ENCODE data around the gene ADAM10.

Gene ADAM10

DNA sequence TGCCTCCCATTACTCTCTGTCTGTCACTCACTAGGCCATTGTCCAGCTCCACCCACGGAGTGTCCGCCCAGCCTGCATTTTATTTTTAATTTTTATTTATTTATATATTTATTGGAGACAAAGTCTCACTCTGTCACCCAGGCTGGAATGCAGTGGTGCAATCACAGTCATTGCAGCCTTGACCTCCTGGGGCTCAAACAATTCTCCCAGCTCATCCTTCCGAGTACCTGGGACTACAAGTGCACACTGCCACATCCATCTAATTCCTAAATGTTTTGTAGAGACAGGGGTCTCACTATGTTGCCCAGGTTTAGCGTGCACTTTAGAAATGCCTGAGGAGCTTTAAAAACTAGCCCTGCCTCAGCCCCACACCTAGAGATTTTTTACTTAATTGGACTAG lies 176.2 kb downstream of the ADAM10 start:
- no peak overlapping the region for H3K4me3 ChIP-seq (ENCODE audit: low read depth, low read length)
- TF ChIP-seq, protein P1, sequence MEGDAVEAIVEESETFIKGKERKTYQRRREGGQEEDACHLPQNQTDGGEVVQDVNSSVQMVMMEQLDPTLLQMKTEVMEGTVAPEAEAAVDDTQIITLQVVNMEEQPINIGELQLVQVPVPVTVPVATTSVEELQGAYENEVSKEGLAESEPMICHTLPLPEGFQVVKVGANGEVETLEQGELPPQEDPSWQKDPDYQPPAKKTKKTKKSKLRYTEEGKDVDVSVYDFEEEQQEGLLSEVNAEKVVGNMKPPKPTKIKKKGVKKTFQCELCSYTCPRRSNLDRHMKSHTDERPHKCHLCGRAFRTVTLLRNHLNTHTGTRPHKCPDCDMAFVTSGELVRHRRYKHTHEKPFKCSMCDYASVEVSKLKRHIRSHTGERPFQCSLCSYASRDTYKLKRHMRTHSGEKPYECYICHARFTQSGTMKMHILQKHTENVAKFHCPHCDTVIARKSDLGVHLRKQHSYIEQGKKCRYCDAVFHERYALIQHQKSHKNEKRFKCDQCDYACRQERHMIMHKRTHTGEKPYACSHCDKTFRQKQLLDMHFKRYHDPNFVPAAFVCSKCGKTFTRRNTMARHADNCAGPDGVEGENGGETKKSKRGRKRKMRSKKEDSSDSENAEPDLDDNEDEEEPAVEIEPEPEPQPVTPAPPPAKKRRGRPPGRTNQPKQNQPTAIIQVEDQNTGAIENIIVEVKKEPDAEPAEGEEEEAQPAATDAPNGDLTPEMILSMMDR (IDR thresholded peaks at IDR 0.05; ENCODE audit: insufficient read depth, low read depth, low read length, missing control alignments) = no peak
- DNase-seq (ENCODE audit: low read depth) = no peak

DNA sequence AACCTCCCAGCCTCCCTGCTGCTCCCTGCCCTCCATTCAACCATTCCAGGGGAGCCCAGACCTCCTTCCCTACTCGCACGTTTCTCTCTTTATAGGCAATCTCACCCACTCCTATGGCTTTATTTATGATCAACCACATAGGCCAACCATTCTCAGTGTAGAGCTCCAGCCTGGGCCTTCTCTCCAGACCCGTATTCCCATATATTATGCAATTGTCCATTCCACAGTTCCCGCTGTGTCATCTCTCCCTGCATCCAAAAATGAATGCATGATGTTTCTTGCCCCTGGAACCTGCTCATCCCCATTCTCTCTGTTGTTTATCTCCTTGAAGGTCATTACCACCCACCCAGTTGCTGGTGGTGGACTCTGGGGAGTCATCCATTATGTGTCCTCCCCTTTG lies 177.0 kb downstream of the ADAM10 start:
- TF ChIP-seq, protein P1 (IDR thresholded peaks at IDR 0.05; ENCODE audit: insufficient read depth, low read depth, low read length, missing control alignments) = no peak
- DNase-seq (ENCODE audit: low read depth) = no peak
- H3K4me3 ChIP-seq (ENCODE audit: low read depth, low read length) = no peak overlapping the region

DNA sequence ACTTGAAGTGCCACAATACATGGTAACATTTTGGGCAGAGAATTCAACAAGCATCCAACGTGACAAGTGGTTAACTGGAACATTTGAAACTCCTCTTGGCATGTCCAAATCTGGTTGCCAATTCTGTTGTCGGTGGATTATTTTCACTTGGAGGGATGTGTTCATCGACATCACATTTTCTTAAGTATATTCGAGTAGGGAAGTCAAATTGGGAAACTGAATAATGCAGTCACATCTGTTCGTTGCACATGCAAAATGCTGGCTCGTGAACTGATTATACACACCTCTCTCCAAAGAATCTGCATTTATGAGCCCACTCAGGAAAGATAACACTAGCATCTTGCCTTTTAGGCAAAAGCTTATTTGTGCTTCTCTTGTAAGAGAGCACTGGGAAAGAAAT lies 178.0 kb downstream of the ADAM10 start:
- H3K4me3 ChIP-seq (ENCODE audit: low read depth, low read length) = no peak overlapping the region
- no peak for DNase-seq (ENCODE audit: low read depth)
- TF ChIP-seq, protein P1 (IDR thresholded peaks at IDR 0.05; ENCODE audit: insufficient read depth, low read depth, low read length, missing control alignments) = no peak

DNA sequence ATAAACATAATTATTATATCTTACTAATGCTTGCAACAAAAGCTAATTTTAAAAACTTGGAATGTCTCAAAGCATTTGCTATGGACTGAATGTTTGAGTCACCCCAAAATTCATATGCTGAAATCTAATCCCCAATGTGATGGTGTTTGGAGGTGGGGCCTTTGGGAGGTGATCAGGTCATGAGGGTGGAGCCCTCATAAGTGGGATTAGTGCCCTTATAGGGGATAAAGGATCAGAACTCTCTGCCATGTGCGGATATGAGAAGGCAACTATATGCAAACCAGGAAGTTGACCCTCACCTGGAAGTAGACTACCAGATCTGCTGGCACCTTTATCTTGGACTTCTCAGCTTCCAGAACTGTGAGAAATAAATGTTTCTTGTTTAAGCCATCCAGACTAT lies 180.1 kb downstream of the ADAM10 start:
- TF ChIP-seq, protein P1 (IDR thresholded peaks at IDR 0.05; ENCODE audit: insufficient read depth, low read depth, low read length, missing control alignments) = no peak
- no peak overlapping the region for H3K4me3 ChIP-seq (ENCODE audit: low read depth, low read length)
- DNase-seq (ENCODE audit: low read depth) = no peak

DNA sequence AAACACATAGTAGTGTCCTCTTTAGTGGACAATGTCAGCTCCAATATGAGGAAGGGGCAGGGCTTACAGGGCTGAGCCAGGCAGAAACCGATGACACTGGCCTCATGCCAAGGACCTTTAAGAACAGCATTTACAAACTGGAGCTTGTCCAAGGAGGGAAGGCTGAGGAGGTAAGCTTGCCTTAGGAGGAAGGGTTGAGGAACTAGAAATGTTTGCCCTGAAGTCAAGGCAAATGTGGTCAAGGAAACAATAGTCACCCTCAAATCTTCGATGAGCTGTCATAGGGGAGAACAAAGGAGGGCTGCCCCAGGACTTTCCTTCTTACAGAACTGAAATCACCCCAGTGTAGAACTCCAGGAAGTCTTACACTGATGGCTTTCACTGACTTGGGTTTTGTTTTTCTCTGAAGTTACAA lies 181.3 kb downstream of the ADAM10 start:
- no peak for DNase-seq (ENCODE audit: low read depth)
- TF ChIP-seq, protein P1 (IDR thresholded peaks at IDR 0.05; ENCODE audit: insufficient read depth, low read depth, low read length, missing control alignments) = no peak
- no peak overlapping the region for H3K4me3 ChIP-seq (ENCODE audit: low read depth, low read length)

DNA sequence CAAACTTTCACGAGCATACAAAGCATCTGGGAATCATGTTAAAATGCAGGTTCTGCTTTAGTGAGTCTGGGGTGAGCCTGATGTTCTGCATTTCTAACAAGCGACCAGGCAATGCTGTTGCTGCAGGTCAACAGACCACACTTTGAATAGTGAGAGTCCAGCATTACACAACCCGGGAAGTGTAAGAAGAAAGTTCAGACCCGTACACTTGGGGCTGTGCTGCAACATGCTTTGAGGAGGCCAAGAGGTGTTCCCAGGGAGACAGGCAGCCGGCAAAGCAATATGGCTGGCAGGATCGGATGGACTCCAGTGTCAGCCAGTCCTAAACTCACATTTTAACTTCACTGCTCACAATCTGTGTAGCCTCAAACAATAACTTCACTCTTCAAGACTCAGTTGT lies 183.5 kb downstream of the ADAM10 start:
- no peak for DNase-seq (ENCODE audit: low read depth)
- TF ChIP-seq, protein P1 (IDR thresholded peaks at IDR 0.05; ENCODE audit: insufficient read depth, low read depth, low read length, missing control alignments) = no peak

DNA sequence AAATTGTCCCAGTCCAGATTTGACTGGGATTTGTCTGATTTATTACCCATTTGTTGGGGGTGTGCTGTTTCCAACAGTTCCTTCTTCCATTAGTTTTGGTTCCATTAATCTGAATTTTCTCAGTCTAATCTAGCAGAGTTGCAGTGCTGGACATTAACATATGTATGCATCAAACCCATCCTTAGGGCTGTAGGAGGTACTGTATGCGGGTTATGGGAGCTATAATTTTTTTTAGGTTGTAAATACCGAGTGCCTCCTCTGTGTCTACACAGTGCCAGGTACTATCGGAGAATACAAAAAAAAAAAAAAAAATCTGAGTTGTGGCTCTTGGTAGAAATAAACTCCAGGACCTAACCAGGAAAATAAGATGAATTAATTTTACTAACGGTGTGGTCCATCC lies 183.9 kb downstream of the ADAM10 start:
- DNase-seq (ENCODE audit: low read depth) = no peak
- TF ChIP-seq, protein P1 (IDR thresholded peaks at IDR 0.05; ENCODE audit: insufficient read depth, low read depth, low read length, missing control alignments) = no peak
- H3K4me3 ChIP-seq (ENCODE audit: low read depth, low read length) = no peak overlapping the region

More for the DNA sequence above, 183.5 kb downstream of the ADAM10 start:
- H3K4me3 ChIP-seq (ENCODE audit: low read depth, low read length) = no peak overlapping the region
